H1 (cell line): ENCODE results near the gene IQGAP1. TPM values are rescaled to one million over a fixed set of nuclear protein-coding genes. Genes with fewer than 3 reads are reported as not detected.

Experiments used
- CTCF ChIA-PET: fragments of 300-600 bp; sonication (Branson Sonifier 250); formaldehyde crosslinking; loops from one replicate; lab custom pipeline; 2021; ENCODE audit not compliant: partially characterized antibody; lab: Charles Lee
- POLR2A ChIA-PET: fragments of 300-600 bp; sonication (Branson Sonifier 250); formaldehyde crosslinking; loops from one replicate; lab custom pipeline; 2021; ENCODE audit warnings: inconsistent platforms; ENCODE audit not compliant: partially characterized antibody; lab: Charles Lee
- DNase-seq, 2 experiments: peaks; one replicate each; pipeline versions ENCODE4 v3.0.0 to v3.0.0-alpha.2; 2010 to 2022; ENCODE audit warnings: low spot score in 2 of 2, low read depth in 1 of 2, mixed read lengths in 1 of 2
- FAIRE-seq: peaks from 2 replicates; lab custom pipeline; 2011; peaks lifted over from hg19 to GRCh38; lab: Jason Lieb, UNC
- H2AFZ ChIP-seq: 2 replicates; pipeline ENCODE4 v1.8.1; 2012; ENCODE audit warnings: low read length, inconsistent platforms
- H2AK5ac ChIP-seq: 2 replicates; pipeline ENCODE4 v1.6.1; 2013; ENCODE audit warnings: low read depth, low read length
- H2BK120ac ChIP-seq: replicated peaks from 2 replicates; pipeline ENCODE3; 2013; ENCODE audit warnings: low read depth, low read length, inconsistent platforms
- H2BK12ac ChIP-seq: 2 replicates; pipeline ENCODE4 v1.6.1; 2013; ENCODE audit warnings: low read depth, low read length
- H2BK15ac ChIP-seq: 2 replicates; pipeline ENCODE4 v1.6.1; 2013; ENCODE audit warnings: low read length
- H2BK20ac ChIP-seq: 2 replicates; pipeline ENCODE4 v1.6.1; 2013; ENCODE audit warnings: low read length
- H2BK5ac ChIP-seq: 2 replicates; pipeline ENCODE4 v1.6.1; 2013; ENCODE audit warnings: low read depth, low read length
- H3K14ac ChIP-seq: 2 replicates; pipeline ENCODE4 v1.6.1; 2013; ENCODE audit warnings: inconsistent platforms; ENCODE audit not compliant: insufficient read length
- H3K18ac ChIP-seq: 2 replicates; pipeline ENCODE4 v1.6.1; 2013; ENCODE audit warnings: low read length; ENCODE audit errors: extremely low read depth
- H3K23ac ChIP-seq: 2 replicates; pipeline ENCODE4 v1.6.1; 2013; ENCODE audit warnings: inconsistent platforms; ENCODE audit not compliant: insufficient read length
- H3K23me2 ChIP-seq: 2 replicates; pipeline ENCODE4 v1.6.1; 2013; ENCODE audit warnings: low read depth, low read length
- H3K27ac ChIP-seq: 2 replicates; pipeline ENCODE4 v1.6.1; 2011; ENCODE audit warnings: low read depth, low read length, inconsistent platforms
- H3K27me3 ChIP-seq, 4 experiments: replicated peaks in 1 of 4; 1 replicate in 1 of 4; 2 replicates in 3 of 4; pipeline versions ENCODE4 v1.6.1 to v1.8.1; 2011 to 2013; ENCODE audit warnings: low read length in 3 of 4, mild to moderate bottlenecking in 3 of 4, inconsistent platforms in 2 of 4, mixed read lengths in 2 of 4, moderate library complexity in 1 of 4; ENCODE audit not compliant: control insufficient read depth in 3 of 4, insufficient read depth in 3 of 4; ENCODE audit errors: extremely low read depth in 1 of 4
- H3K36me3 ChIP-seq, 4 experiments: 2 replicates each; pipeline versions ENCODE4 v1.6.1 to v1.8.1; 2011 to 2013; ENCODE audit warnings: mild to moderate bottlenecking in 4 of 4, low read length in 3 of 4, moderate library complexity in 2 of 4, control low read depth in 1 of 4, inconsistent platforms in 1 of 4; ENCODE audit not compliant: insufficient read depth in 4 of 4, control insufficient read depth in 2 of 4
- H3K4ac ChIP-seq: replicated peaks from 2 replicates; pipeline ENCODE3; 2013; ENCODE audit warnings: low read length, low read depth, mixed read lengths, inconsistent platforms; ENCODE audit not compliant: insufficient read length
- H3K4me1 ChIP-seq, 4 experiments: replicated peaks in 1 of 4; 1 replicate in 1 of 4; 2 replicates in 3 of 4; pipeline versions ENCODE4 v1.6.1 to v1.8.1; 2011 to 2013; ENCODE audit warnings: low read length in 3 of 4, inconsistent platforms in 2 of 4, mixed read lengths in 1 of 4; ENCODE audit not compliant: insufficient read depth in 4 of 4, control insufficient read depth in 3 of 4
- H3K4me2 ChIP-seq, 2 experiments: 2 replicates each; pipeline versions ENCODE4 v1.6.1 to v1.8.1; 2011 to 2013; ENCODE audit warnings: low read depth in 2 of 2, low read length in 2 of 2, control low read depth in 1 of 2, inconsistent platforms in 1 of 2, mild to moderate bottlenecking in 1 of 2; ENCODE audit not compliant: insufficient read depth in 1 of 2
- H3K4me3 ChIP-seq, 4 experiments: fragments of 200-600, 300-600 bp in 1 of 4; sonication (generic), shearing (Covaris generic), sonication (Bioruptor Twin) in 1 of 4; 2 replicates each; pipeline versions ENCODE4 v1.5.1 to v1.8.1; 2011 to 2016; ENCODE audit warnings: low read length in 4 of 4, low read depth in 3 of 4, control low read depth in 2 of 4, inconsistent platforms in 2 of 4, mild to moderate bottlenecking in 2 of 4, mixed read lengths in 1 of 4, moderate library complexity in 1 of 4; ENCODE audit not compliant: insufficient read depth in 2 of 4; ENCODE audit errors: extremely low read depth in 1 of 4
- H3K56ac ChIP-seq: replicated peaks from 2 replicates; pipeline ENCODE3; 2013; ENCODE audit warnings: low read depth, mild to moderate bottlenecking, mixed read lengths, low read length, inconsistent platforms; ENCODE audit not compliant: insufficient read length
- H3K79me1 ChIP-seq: 2 replicates; pipeline ENCODE4 v1.6.1; 2013; ENCODE audit warnings: low read depth, low read length, control low read depth
- H3K79me2 ChIP-seq, 2 experiments: 2 replicates each; pipeline versions ENCODE4 v1.6.1 to v1.8.1; 2012 to 2013; ENCODE audit warnings: low read length in 2 of 2, mild to moderate bottlenecking in 2 of 2, inconsistent platforms in 1 of 2; ENCODE audit not compliant: insufficient read depth in 2 of 2, control insufficient read depth in 1 of 2
- H3K9ac ChIP-seq, 4 experiments: replicated peaks in 1 of 4; 1 replicate in 1 of 4; 2 replicates in 3 of 4; pipeline versions ENCODE4 v1.6.1 to v1.8.1; 2011 to 2013; ENCODE audit warnings: low read depth in 3 of 4, low read length in 3 of 4, control low read depth in 2 of 4, mild to moderate bottlenecking in 2 of 4, moderate library complexity in 2 of 4, inconsistent platforms in 1 of 4; ENCODE audit errors: extremely low read depth in 1 of 4
- H3K9me3 ChIP-seq, 2 experiments: 2 replicates each; pipeline versions ENCODE4 v1.6.1 to v1.8.1; 2012 to 2013; ENCODE audit warnings: mild to moderate bottlenecking in 2 of 2, moderate library complexity in 2 of 2, control low read depth in 1 of 2, inconsistent platforms in 1 of 2, low read depth in 1 of 2, low read length in 1 of 2, mixed read lengths in 1 of 2; ENCODE audit not compliant: insufficient read depth in 2 of 2
- H4K20me1 ChIP-seq, 2 experiments: replicated peaks in 1 of 2; 2 replicates each; pipeline versions ENCODE3 to v1.8.1; 2011 to 2013; ENCODE audit warnings: inconsistent platforms in 2 of 2, low read length in 2 of 2, mild to moderate bottlenecking in 1 of 2; ENCODE audit not compliant: insufficient read depth in 2 of 2, control insufficient read depth in 1 of 2
- H4K5ac ChIP-seq: 2 replicates; pipeline ENCODE4 v1.6.1; 2013; ENCODE audit warnings: low read length, low read depth, mixed read lengths, inconsistent platforms; ENCODE audit not compliant: insufficient read length
- H4K8ac ChIP-seq: 2 replicates; pipeline ENCODE4 v1.8.0; 2013; ENCODE audit warnings: mild to moderate bottlenecking, moderate library complexity, low read length, inconsistent platforms; ENCODE audit not compliant: insufficient read depth; ENCODE audit errors: extremely low read depth
- H4K91ac ChIP-seq: replicated peaks from 2 replicates; pipeline ENCODE3; 2013; ENCODE audit warnings: low read length, mixed read lengths, inconsistent platforms; ENCODE audit not compliant: insufficient read length
- BACH1 ChIP-seq: IDR thresholded peaks from 2 replicates; pipeline ENCODE4 v1.6.1; 2012; ENCODE audit warnings: low read length, improper control_type of control experiment
- CBX5 ChIP-seq: fragments of 300-800, 300-1000 bp; sonication (generic); IDR thresholded peaks from 2 replicates; pipeline ENCODE4 v1.7.1; 2016; ENCODE audit warnings: antibody characterized with exemption, low read length, low read depth
- CBX8 ChIP-seq: fragments of 300-800, 300-1000 bp; sonication (generic); IDR thresholded peaks from 2 replicates; pipeline ENCODE4 v1.7.1; 2016; ENCODE audit warnings: low read depth, low read length, borderline replicate concordance
- CHD2 ChIP-seq: IDR thresholded peaks from 2 replicates; pipeline ENCODE4 v1.6.1; 2012; ENCODE audit warnings: low read length, improper control_type of control experiment
- EGR1 ChIP-seq: IDR thresholded peaks from 2 replicates; pipeline ENCODE4 v1.6.1; 2011; ENCODE audit warnings: low read depth, low read length, borderline replicate concordance
- GTF2F1 ChIP-seq: IDR thresholded peaks from 2 replicates; pipeline ENCODE4 v1.6.1; 2012; ENCODE audit warnings: low read depth, low read length, improper control_type of control experiment, borderline replicate concordance
- SAP30 ChIP-seq: fragments of 300-600 bp; sonication (generic); IDR thresholded peaks from 2 replicates; pipeline ENCODE4 v1.7.1; 2012; ENCODE audit warnings: low read length, moderate library complexity, mild to moderate bottlenecking, inconsistent platforms; ENCODE audit not compliant: insufficient read depth, insufficient replicate concordance
- TAF1 ChIP-seq: IDR thresholded peaks from 2 replicates; pipeline ENCODE4 v1.6.1; 2011; ENCODE audit warnings: mild to moderate bottlenecking, low read depth, low read length
- ZNF274 ChIP-seq: IDR thresholded peaks from 2 replicates; pipeline ENCODE4 v1.7.0; 2012; ENCODE audit warnings: low read length, borderline replicate concordance; ENCODE audit errors: extremely low read depth
- WGBS, 2 experiments: shearing (Covaris generic) in 1 of 2; methylation state at CpG; one replicate each; pipeline versions ENCODE4 v1.1.6 to v1.1.7; 2013 to 2015; ENCODE audit warnings: low lambda C conversion rate in 2 of 2, mixed read lengths in 2 of 2, inconsistent platforms in 1 of 2, low coverage in 1 of 2, missing lambda C conversion rate in 1 of 2; ENCODE audit not compliant: insufficient replicate concordance in 2 of 2, insufficient coverage in 1 of 2, insufficient read length in 1 of 2; ENCODE audit errors: extremely low coverage in 1 of 2, missing lambda C conversion rate in 1 of 2; 5-methylcytosine and 5-hydroxymethylcytosine counted together
- polyA plus RNA-seq, 7 experiments: library from polyadenylated mRNA; depleted of rRNA in 3 of 7; stranded (reverse) in 5 of 7; unstranded in 2 of 7; fragments of >200 nt in 5 of 7; fragments of 200-250 nt in 2 of 7; gene quantifications; 1 replicate in 5 of 7; 2 replicates in 1 of 7; 4 replicates in 1 of 7; pipeline versions ENCODE4 v1.2.1 to v1.2.3, GENCODE V29; 2011 to 2013; ENCODE audit warnings: missing spikeins in 2 of 7, mixed read lengths in 2 of 7
- total RNA-seq: library from RNA; stranded (reverse); fragmentation: NEBNext Ultra II Directional; extraction: Animal tissue kit (Norgen Biotek cat#: 25700); gene quantifications from 2 replicates; pipeline ENCODE4 v1.2.1, GENCODE V29; 2021
- TF ChIP-seq, protein P1 (sequence below): IDR thresholded peaks from 2 replicates; pipeline ENCODE4 v1.6.1; 2011; ENCODE audit warnings: low read depth, mild to moderate bottlenecking, low read length; ENCODE audit not compliant: insufficient read depth
- TF ChIP-seq, protein P2 (sequence below), 3 experiments: IDR thresholded peaks; 1 replicate in 2 of 3; 2 replicates in 1 of 3; pipeline versions ENCODE4 v1.5.1 to v1.6.1; 2011; ENCODE audit warnings: low read length in 3 of 3, mild to moderate bottlenecking in 3 of 3, inconsistent platforms in 2 of 3, low read depth in 1 of 3, moderate library complexity in 1 of 3; ENCODE audit not compliant: insufficient read depth in 1 of 3; ENCODE audit errors: control extremely low read depth in 1 of 3

IQGAP1 gene
- total and polyA plus RNA-seq, 2 of the 8 experiments (the other 6 are each of a cell fraction or from before 2014, with no cell fraction given): 56.0 to 138 TPM

DNA sequence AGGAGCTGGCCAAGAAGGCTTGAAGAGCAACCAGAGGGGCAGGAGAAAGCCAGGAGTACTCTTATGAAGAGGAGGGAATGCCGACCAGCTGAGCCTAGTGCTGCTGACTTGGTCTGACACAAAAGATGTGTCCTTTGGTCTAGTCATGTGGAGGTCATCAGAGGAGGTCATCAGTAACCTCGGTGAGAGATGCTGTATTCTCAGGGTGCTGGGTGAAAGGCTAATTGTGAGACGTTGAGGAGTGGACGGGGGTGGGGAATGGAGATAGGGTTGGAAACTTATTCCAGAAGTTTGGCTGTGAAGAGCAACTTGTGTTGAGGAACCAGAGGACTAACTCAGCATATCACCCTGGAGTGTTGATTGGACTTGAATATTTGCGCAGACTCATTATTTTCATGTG lies 147.2 kb downstream of the IQGAP1 start:
- no peaks in the 10 kb centered on the region for H3K36me3 ChIP-seq
- FAIRE-seq (no peak), DNase-seq (no peak)
- H3K14ac ChIP-seq: no peak overlapping the region
- POLR2A ChIA-PET: interaction anchor here (0.7 kb wide), 1 partner anchor 35 kb away, joined by 3 read pairs; no protein-coding TSS in a partner anchor
- H4K5ac ChIP-seq: no peak overlapping the region
- peaks cover 0 to 3% of the 10 kb centered on the region in 2 experiments for H4K20me1 ChIP-seq
- 88 to 100% methylated on average over 2 to 5 of the region's 5 CpGs for WGBS, 2 experiments
- CTCF ChIA-PET: interaction anchor here (0.6 to 2.1 kb wide), 6 partner anchors 9 to 93 kb away, joined by 3 to 6 read pairs (median 4); no protein-coding TSS in a partner anchor
- H2BK12ac ChIP-seq: no peak overlapping the region
- H2BK5ac ChIP-seq: no peak overlapping the region
- no peaks in the 10 kb centered on the region for H3K9me3 ChIP-seq
- H2AFZ ChIP-seq: no peak overlapping the region
- no peak overlapping the region for H3K4ac ChIP-seq
- no peaks in the 10 kb centered on the region; the same call in 1 of the 2 replicates for H3K23me2 ChIP-seq
- H3K18ac ChIP-seq: no peak overlapping the region
- no peak overlapping the region for H2BK120ac ChIP-seq
- no peak overlapping the region for H3K23ac ChIP-seq
- peaks cover 6 to 20% (median 16%) of the 10 kb centered on the region in 4 experiments for H3K27me3 ChIP-seq
- 0 out of 7 replicates have a peak, but pooled peaks cover 0 to 2% (median 0%) of the 10 kb centered on the region in 4 experiments for H3K4me1 ChIP-seq
- H4K8ac ChIP-seq: no peak overlapping the region
- H3K4me3 ChIP-seq: no peak overlapping the region
- no peak overlapping the region for H3K27ac ChIP-seq
- H3K79me1 ChIP-seq: no peaks in the 10 kb centered on the region
- H4K91ac ChIP-seq: no peak overlapping the region
- no peak overlapping the region for H3K4me2 ChIP-seq
- H2BK15ac ChIP-seq: no peak overlapping the region
- no peak overlapping the region for H2BK20ac ChIP-seq
- H3K9ac ChIP-seq: no peak overlapping the region
- no peak overlapping the region for H2AK5ac ChIP-seq
- no peak overlapping the region for H3K56ac ChIP-seq
- H3K79me2 ChIP-seq: no peaks in the 10 kb centered on the region
- no peak for TF ChIP-seq CBX5
- TF ChIP-seq, protein P1, sequence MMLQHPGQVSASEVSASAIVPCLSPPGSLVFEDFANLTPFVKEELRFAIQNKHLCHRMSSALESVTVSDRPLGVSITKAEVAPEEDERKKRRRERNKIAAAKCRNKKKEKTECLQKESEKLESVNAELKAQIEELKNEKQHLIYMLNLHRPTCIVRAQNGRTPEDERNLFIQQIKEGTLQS: no peak
- TF ChIP-seq GTF2F1: no peak
- no peak for TF ChIP-seq CHD2
- TF ChIP-seq CBX8: no peak
- TF ChIP-seq SAP30: no peak
- TF ChIP-seq, protein P2, sequence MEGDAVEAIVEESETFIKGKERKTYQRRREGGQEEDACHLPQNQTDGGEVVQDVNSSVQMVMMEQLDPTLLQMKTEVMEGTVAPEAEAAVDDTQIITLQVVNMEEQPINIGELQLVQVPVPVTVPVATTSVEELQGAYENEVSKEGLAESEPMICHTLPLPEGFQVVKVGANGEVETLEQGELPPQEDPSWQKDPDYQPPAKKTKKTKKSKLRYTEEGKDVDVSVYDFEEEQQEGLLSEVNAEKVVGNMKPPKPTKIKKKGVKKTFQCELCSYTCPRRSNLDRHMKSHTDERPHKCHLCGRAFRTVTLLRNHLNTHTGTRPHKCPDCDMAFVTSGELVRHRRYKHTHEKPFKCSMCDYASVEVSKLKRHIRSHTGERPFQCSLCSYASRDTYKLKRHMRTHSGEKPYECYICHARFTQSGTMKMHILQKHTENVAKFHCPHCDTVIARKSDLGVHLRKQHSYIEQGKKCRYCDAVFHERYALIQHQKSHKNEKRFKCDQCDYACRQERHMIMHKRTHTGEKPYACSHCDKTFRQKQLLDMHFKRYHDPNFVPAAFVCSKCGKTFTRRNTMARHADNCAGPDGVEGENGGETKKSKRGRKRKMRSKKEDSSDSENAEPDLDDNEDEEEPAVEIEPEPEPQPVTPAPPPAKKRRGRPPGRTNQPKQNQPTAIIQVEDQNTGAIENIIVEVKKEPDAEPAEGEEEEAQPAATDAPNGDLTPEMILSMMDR (IDR thresholded peaks at IDR 0.05; ENCODE audit: control extremely low read depth in 1 of 3, insufficient read depth in 1 of 3, low read depth in 1 of 3, low read length in 3 of 3): no peak
- no peak for TF ChIP-seq BACH1
- TF ChIP-seq TAF1: no peak
- TF ChIP-seq EGR1: no peak
- TF ChIP-seq ZNF274: no peak
